ENCODE measurements around the gene CRPPA. TPM values are rescaled to one million over a fixed set of nuclear protein-coding genes. Genes with fewer than 3 reads are reported as not detected.
"Not testable (repeated sequence)": the region's sequence is repeated elsewhere in the genome, so short reads cannot be mapped to it uniquely, and the experiment has no call there.

CRPPA gene
- total RNA-seq, 1 experiment from 2014 or later = 1.4 TPM

GRCh38 chr7:16398146-16399017 lies 23.0 kb downstream of the CRPPA start:
- no peak for DNase-seq (ENCODE audit: low spot score)

GRCh38 chr7:16397501-16398145 lies 23.7 kb downstream of the CRPPA start:
- DNase-seq (ENCODE audit: low spot score) = no peak

DNA sequence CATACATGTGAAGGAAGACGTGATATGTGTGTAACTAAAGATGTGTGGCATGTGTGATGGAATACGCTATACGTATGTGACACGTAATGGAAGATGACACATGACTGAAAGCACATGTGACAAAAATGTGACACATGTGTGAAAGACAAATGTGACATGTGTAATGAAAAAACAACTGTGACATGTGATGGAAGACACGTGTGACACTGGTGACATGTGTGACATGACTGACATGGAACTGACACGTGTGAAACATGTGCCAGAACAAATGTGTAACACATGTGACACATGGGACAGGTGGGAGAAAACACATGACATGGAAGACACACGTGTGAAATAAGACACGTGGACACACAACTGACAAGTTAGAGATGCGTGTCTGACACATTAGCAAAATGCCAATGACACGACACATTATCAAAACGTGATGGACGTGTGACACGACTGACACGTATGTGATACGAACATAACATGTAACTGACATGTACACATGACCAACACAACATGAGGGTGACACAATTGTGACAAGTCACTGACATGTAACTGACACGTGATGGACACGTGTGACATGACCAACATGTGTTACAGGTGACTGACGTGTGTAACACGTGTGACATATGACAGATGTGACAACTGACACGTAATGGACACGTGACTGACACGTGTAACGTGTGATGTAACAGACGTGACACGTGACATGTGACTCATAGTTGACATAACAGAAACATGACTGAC lies 24.4 kb downstream of the CRPPA start:
- DNase-seq (ENCODE audit: low spot score) = no peak

DNA sequence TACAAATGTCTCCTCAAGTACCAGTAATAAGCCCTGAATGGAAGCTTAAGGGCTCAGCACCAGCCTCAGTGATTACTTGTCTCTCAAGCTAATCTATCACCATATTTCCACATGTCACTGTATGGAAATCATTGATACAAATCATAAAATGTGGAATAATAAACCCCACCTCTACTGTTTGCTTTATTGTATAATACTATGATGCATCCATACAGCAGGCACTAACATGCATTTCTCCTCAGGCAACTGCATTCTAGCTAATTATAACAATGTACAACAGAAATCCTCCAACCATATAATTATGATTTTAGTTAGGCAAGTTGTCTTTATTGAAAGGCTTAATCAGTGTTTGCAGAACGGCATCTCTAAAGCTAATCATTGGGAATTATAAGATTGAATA lies 26.2 kb downstream of the CRPPA start:
- no peak for DNase-seq (ENCODE audit: low spot score)

DNA sequence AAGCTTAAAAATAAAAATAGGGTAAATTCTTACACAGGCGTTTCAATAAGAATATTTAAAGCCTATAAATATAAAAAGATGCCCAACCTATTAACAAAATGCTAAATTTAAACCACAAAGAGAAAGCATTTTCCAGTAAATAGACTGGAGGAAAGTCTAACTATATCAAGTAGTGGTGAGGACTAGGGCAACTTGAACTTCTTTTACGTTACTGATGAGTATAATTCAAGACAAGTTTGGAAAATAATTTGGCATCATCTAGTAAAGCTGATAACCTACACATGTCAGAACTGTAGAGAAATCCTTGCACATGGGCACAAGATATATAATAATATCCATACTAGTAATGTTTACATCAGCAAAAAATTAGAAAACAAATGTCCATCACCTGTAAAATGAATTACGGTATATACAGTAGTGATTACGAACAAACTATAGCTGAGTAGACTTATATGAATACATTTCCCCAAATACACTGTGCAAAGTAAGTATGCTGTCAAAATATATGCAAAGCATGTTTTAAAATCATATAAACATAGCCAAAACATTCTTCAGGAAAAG lies 27.4 kb downstream of the CRPPA start:
- DNase-seq (ENCODE audit: low spot score) = no peak

DNA sequence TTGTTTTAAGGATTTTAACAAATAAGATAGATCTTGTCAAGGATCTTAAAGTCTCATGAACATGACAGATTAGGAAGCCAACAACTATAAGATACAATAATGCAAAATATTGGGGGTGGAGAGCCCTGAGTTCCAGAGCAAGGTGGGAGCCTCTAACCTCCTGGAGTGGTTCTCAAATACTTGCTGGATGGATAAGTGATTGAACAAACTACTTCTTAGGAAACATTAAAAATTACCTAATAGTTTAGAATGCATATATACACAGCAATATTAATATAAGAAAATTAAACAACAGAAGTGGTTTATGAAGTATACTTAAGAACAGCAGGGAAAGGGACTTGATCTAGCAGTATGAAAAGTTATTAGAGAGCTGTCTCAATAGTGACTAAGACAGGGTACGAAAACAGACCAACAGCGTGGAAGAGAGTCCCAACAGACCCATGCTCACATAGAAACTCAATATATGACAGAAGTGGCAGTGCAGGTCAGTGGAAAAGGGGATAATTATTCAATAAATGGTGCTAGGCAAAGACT lies 28.3 kb downstream of the CRPPA start:
- DNase-seq (ENCODE audit: low spot score) = no peak

DNA sequence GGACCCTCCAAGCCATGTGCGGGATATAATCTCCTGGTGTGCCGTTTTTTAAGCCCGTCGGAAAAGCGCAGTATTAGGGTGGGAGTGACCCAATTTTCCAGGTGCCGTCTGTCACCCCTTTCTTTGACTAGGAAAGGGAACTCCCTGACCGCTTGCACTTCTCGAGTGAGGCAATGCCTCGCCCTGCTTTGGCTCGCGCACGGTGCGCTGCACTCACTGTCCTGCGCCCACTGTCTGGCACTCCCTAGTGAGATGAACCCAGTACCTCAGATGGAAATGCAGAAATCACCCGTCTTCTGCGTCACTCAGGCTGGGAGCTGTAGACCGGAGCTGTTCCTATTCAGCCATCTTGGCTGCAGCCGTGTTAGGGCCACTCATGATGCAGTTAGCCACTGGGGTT lies 37.6 kb downstream of the CRPPA start:
- not testable (repeated sequence) for DNase-seq (ENCODE audit: low spot score)

- DNase-seq (ENCODE audit: low spot score) = not testable (repeated sequence)
Observed at GRCh38 chr7:16383103-16383502, 38.2 kb downstream of the CRPPA start.

Small RNA genes within 50 kb of the gene (small RNA-seq; reads per million reads assigned to genes)
- not detected for gene AC005014.3

Other genes with a start within 250 kb of the CRPPA start
- 21.1 and 22.2 TPM in 2 replicates for gene SOSTDC1, start 44.2 kb upstream of the CRPPA start, total RNA-seq (2014; rRNA removed; shearing (Covaris generic))
- gene LRRC72, start 105.3 kb upstream of the CRPPA start, total RNA-seq (2014; rRNA removed; shearing (Covaris generic)) = not detected in 2 replicates
- gene ANKMY2, start 224.2 kb upstream of the CRPPA start, total RNA-seq (2014; rRNA removed; shearing (Covaris generic)) = 8.8 and 10.2 TPM in 2 replicates
- gene BZW2, start 224.6 kb upstream of the CRPPA start, total RNA-seq (2014; rRNA removed; shearing (Covaris generic)) = 110 and 115 TPM in 2 replicates

Data from HT-29 (cell line).